PC-3 (cell line): ENCODE measurements around the gene SLC35F3. TPM values are rescaled to one million over a fixed set of nuclear protein-coding genes. Genes with fewer than 3 reads are reported as not detected.
"Not testable (repeated sequence)": the region's sequence is repeated elsewhere in the genome, so short reads cannot be mapped to it uniquely, and the experiment has no call there.

ENCODE experiments used
- ATAC-seq: fragments of 200-7000 bp; cut with Tn5 transposase; 2 replicates; pipeline ENCODE4 v1.9.1; 2020; ENCODE audit warnings: mild to moderate bottlenecking, moderate library complexity
- BruUV-seq: library from RNA; stranded (reverse); fragments of 400-500 nt; replicated peaks from 2 replicates; lab custom pipeline; 2021; lab: Mats Ljungman, UMichigan
- CTCF ChIA-PET: fragments of 300-600 bp; sonication (Branson Sonifier 250); formaldehyde crosslinking; loops from one replicate; lab custom pipeline; 2022; ENCODE audit warnings: antibody characterized with exemption; lab: Charles Lee
- POLR2A ChIA-PET: fragments of 300-600 bp; sonication (Branson Sonifier 250); formaldehyde crosslinking; loops from one replicate; lab custom pipeline; 2022; ENCODE audit warnings: antibody characterized with exemption; ENCODE audit not compliant: unreplicated experiment; lab: Charles Lee
- DNase-seq: peaks from one replicate; pipeline ENCODE4 v3.0.0-alpha.2; 2015
- H2AFZ ChIP-seq: fragments of 300-600 bp; sonication (generic); 2 replicates; pipeline ENCODE4 v1.6.0; 2016; ENCODE audit warnings: antibody characterized with exemption, low read length
- H3F3A ChIP-seq: fragments of 300-600 bp; sonication (generic); one replicate; pipeline ENCODE4 v1.6.0; 2017; ENCODE audit warnings: antibody characterized with exemption, low read length, control low read depth, mild to moderate bottlenecking; ENCODE audit not compliant: unreplicated experiment
- H3K27ac ChIP-seq: fragments of 300-600 bp; sonication (generic); 2 replicates; pipeline ENCODE4 v1.5.1; 2016; ENCODE audit warnings: mild to moderate bottlenecking, low read length
- H3K27me3 ChIP-seq: fragments of 300-600 bp; sonication (generic); 2 replicates; pipeline ENCODE4 v1.6.1; 2016; ENCODE audit warnings: low read length, mixed read lengths
- H3K36me3 ChIP-seq: fragments of 300-600 bp; sonication (generic); 2 replicates; pipeline ENCODE4 v1.6.1; 2016; ENCODE audit warnings: low read depth, mixed run types, low read length, mixed read lengths
- H3K4me1 ChIP-seq: fragments of 300-600 bp; sonication (generic); 2 replicates; pipeline ENCODE4 v1.5.1; 2016; ENCODE audit warnings: low read length; ENCODE audit not compliant: insufficient read depth
- H3K4me2 ChIP-seq: fragments of 300-600 bp; sonication (generic); 2 replicates; pipeline ENCODE4 v1.6.0; 2016; ENCODE audit warnings: low read length
- H3K4me3 ChIP-seq: fragments of 300-600 bp; sonication (generic); 2 replicates; pipeline ENCODE4 v1.5.1; 2016; ENCODE audit warnings: mild to moderate bottlenecking, low read length, mixed read lengths
- H3K79me2 ChIP-seq: fragments of 300-600 bp; sonication (generic); 2 replicates; pipeline ENCODE4 v1.6.1; 2017; ENCODE audit warnings: low read length, mixed read lengths
- H3K9ac ChIP-seq: fragments of 300-600 bp; sonication (generic); 2 replicates; pipeline ENCODE4 v1.6.0; 2016; ENCODE audit warnings: mild to moderate bottlenecking, low read length
- H3K9me2 ChIP-seq: fragments of 300-600 bp; sonication (generic); replicated peaks from 2 replicates; pipeline ENCODE4 v1.6.1; 2016; ENCODE audit warnings: mixed run types, low read length, mixed read lengths
- H3K9me3 ChIP-seq: fragments of 300-600 bp; sonication (generic); 2 replicates; pipeline ENCODE4 v1.6.1; 2016; ENCODE audit warnings: low read length, mixed read lengths
- H4K20me1 ChIP-seq: fragments of 300-600 bp; sonication (generic); 2 replicates; pipeline ENCODE4 v1.6.1; 2016; ENCODE audit warnings: low read length, mixed read lengths
- CTCF ChIP-seq: fragments of 300-600 bp; sonication (generic); conservative IDR thresholded peaks from 2 replicates; pipeline ENCODE4 v1.5.1; 2017; ENCODE audit warnings: antibody characterized with exemption, low read depth, mild to moderate bottlenecking, low read length
- EZH2 ChIP-seq: fragments of 300-600 bp; sonication (generic); IDR thresholded peaks from one replicate; pipeline ENCODE4 v1.6.1; 2017; ENCODE audit warnings: antibody characterized with exemption, mild to moderate bottlenecking, low read length; ENCODE audit not compliant: unreplicated experiment
- EZH2phosphoT487 ChIP-seq: fragments of 300-600 bp; sonication (generic); IDR thresholded peaks from 2 replicates; pipeline ENCODE4 v1.6.1; 2018; ENCODE audit warnings: mild to moderate bottlenecking, antibody characterized with exemption, low read length, borderline replicate concordance
- intact Hi-C: fragments of 100-400 bp; cut with micrococcal nuclease; formaldehyde crosslinking; loops from 2 replicates; pipeline ENCODE4 v1.9.0; 2023
- total RNA-seq: library from RNA; depleted of rRNA; stranded (reverse); fragments of >200 nt; gene quantifications from 2 replicates; pipeline ENCODE4 v1.2.3, GENCODE V29; 2014

SLC35F3 gene
- total RNA-seq, 1 experiment from 2014 or later, result 17.7 TPM

GRCh38 chr1:234297668-234298067 lies 393.2 kb downstream of the SLC35F3 start:
- Histone ChIP-seq H3K36me3 (no peaks in the 10 kb centered on the region), H3K9me2 (no peaks in the 10 kb centered on the region), H3K9ac (no peak overlapping the region), H3F3A (no peaks in the 10 kb centered on the region), H3K27me3 (no peaks in the 10 kb centered on the region), H3K4me2 (no peak overlapping the region), H4K20me1 (no peaks in the 10 kb centered on the region), H2AFZ (no peak overlapping the region), H3K4me1 (no peaks in the 10 kb centered on the region), H3K79me2 (no peaks in the 10 kb centered on the region), H3K27ac (no peak overlapping the region), H3K9me3 (no peaks in the 10 kb centered on the region), H3K4me3 (no peak overlapping the region)
- ChIA-PET POLR2A (no interaction called here), CTCF (no interaction called here)
- no peak for ATAC-seq
- intact Hi-C loops, result no loop called here
- BruUV-seq, result no TSS peak
- DNase-seq, result no peak
- TF ChIP-seq CTCF (no peak), EZH2 (no peak), EZH2phosphoT487 (no peak)

GRCh38 chr1:234300096-234300495 lies 395.6 kb downstream of the SLC35F3 start:
- Histone ChIP-seq H3K9me2 (no peaks in the 10 kb centered on the region), H3K27me3 (no peaks in the 10 kb centered on the region), H2AFZ (no peak overlapping the region), H3K4me1 (no peaks in the 10 kb centered on the region), H3K4me2 (no peak overlapping the region), H4K20me1 (no peaks in the 10 kb centered on the region), H3F3A (no peaks in the 10 kb centered on the region), H3K79me2 (no peaks in the 10 kb centered on the region), H3K36me3 (no peaks in the 10 kb centered on the region), H3K27ac (no peak overlapping the region), H3K9me3 (no peaks in the 10 kb centered on the region), H3K4me3 (no peak overlapping the region), H3K9ac (no peak overlapping the region)
- TF ChIP-seq EZH2phosphoT487, result no peak
- TF ChIP-seq CTCF, result no peak
- no peak for TF ChIP-seq EZH2
- no TSS peak for BruUV-seq
- ChIA-PET CTCF (no interaction called here), POLR2A (no interaction called here)
- DNase-seq, result no peak
- intact Hi-C loops, result no loop called here
- ATAC-seq, result no peak

GRCh38 chr1:234301663-234302062 lies 397.2 kb downstream of the SLC35F3 start:
- H2AFZ ChIP-seq, ATAC-seq, H3F3A ChIP-seq, BruUV-seq, H3K9me2 ChIP-seq, H4K20me1 ChIP-seq, H3K27me3 ChIP-seq, H3K27ac ChIP-seq, H3K9me3 ChIP-seq, POLR2A ChIA-PET, CTCF ChIA-PET, H3K4me1 ChIP-seq, H3K36me3 ChIP-seq, H3K9ac ChIP-seq, DNase-seq, intact Hi-C loops, H3K79me2 ChIP-seq, H3K4me3 ChIP-seq, H3K4me2 ChIP-seq: not testable (repeated sequence)
